Astrocyte (in vitro differentiated cells and primary cell): ENCODE results near the gene KCNH4.

Experiments used
- CTCF ChIP-seq: IDR thresholded peaks from 2 replicates; pipeline ENCODE4 v1.5.1; 2011; ENCODE audit warnings: low read depth, mild to moderate bottlenecking, inconsistent platforms, low read length, moderate library complexity; ENCODE audit not compliant: insufficient read depth
- EZH2 ChIP-seq: IDR thresholded peaks from 2 replicates; pipeline ENCODE4 v1.6.1; 2012; ENCODE audit warnings: mild to moderate bottlenecking, low read length, inconsistent platforms; ENCODE audit not compliant: insufficient read depth

GRCh38 chr17:42169351-42169750 lies 11.6 kb downstream of the KCNH4 start:
- TF ChIP-seq CTCF = no peak
- TF ChIP-seq EZH2 = no peak
